K562 (cell line): Measurements from ENCODE around the gene ZNF569.

Experiments
- PPARD ChIP-seq: fragments of 250-450 bp; sonication (Bioruptor Pico); IDR thresholded peaks from 2 replicates; pipeline ENCODE4 v1.8.0; 2022; ENCODE audit warnings: inconsistent platforms, mild to moderate bottlenecking, moderate library complexity
- TFAM ChIP-seq: fragments of 250-450 bp; sonication (Bioruptor Pico); conservative IDR thresholded peaks from 2 replicates; pipeline ENCODE4 v1.5.0; 2021; ENCODE audit warnings: mild to moderate bottlenecking, moderate library complexity

- TF ChIP-seq PPARD (CRISPR knock-in tag): no peak
- no peak for TF ChIP-seq TFAM (CRISPR knock-in tag)
Measured at GRCh38 chr19:37507167-37507464, 39.9 kb upstream of the ZNF569 start.
